ENCODE measurements around the gene SLC24A3. TPM values are rescaled to one million over a fixed set of nuclear protein-coding genes. Genes with fewer than 3 reads are reported as not detected.

The SLC24A3 gene
- total RNA-seq, 1 donor from 2014 or later = 0.21 TPM

DNA sequence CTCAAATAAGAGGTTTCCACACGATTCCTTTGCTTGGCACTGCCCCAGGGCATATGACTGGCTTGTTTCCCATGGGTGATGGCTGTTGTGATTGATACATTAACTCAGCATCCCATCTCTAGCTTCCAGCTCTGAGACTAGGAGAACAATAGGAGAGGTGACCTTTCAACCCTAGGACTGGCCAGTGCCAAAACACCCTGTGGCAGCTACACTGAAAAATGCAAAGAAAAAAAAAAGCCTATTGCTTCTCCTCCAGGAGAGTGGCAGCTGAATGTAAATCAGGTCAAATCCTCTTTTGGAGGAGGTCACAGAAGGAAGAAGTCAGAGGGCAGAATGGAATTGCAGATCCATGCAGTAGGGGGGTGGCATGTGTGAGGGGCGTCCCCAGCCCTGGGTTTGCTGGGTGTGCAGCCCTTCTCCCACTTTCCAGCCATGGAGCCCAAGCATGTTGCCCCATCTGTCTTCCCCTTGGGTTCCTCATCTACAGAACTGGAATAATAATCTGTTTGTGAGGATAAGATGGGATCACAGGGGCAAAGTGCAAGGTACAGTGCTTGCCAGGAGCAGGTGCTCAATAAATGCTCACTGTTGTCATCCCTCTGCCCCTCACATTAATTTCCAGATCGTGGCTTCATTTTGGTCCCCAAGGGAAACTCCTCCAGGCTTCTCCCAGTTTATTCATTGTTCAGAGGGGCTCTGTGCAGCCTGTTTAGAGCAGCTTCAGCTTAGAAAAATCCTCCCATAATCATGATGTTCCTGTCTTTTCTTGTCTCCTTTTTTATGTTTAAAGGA lies 300.6 kb downstream of the SLC24A3 start:
- peaks cover 6% of the 10 kb centered on the region for H3K9me3 Mint-ChIP-seq
- Histone ChIP-seq H2AFZ (replicated peaks) (no peak overlapping the region), H3K79me2 (ENCODE audit: low read depth) (no peaks in the 10 kb centered on the region), H3K36me3 (no peaks in the 10 kb centered on the region), H3K9ac (no peak overlapping the region), H3F3A (ENCODE audit: low read depth) (no peaks in the 10 kb centered on the region), H3K4me2 (peak overlapping the region; percentile 1), H3K27ac (no peak overlapping the region), H3K9me3 (ENCODE audit: low read depth) (no peaks in the 10 kb centered on the region), H3K4me3 (no peak overlapping the region), H3K27me3 (no peaks in the 10 kb centered on the region), H4K20me1 (ENCODE audit: low read depth) (no peaks in the 10 kb centered on the region), H3K4me1 (peaks cover 12% of the 10 kb centered on the region)
- H3K36me3 Mint-ChIP-seq = peaks cover 2% of the 10 kb centered on the region
- peak; percentile 53 for DNase-seq (ENCODE audit: low spot score)
- no peak overlapping the region for H3K4me3 Mint-ChIP-seq
- H3K27me3 Mint-ChIP-seq (ENCODE audit: insufficient read depth, low read depth) = peaks cover 12% of the 10 kb centered on the region
- H3K4me1 Mint-ChIP-seq = peaks cover 42% of the 10 kb centered on the region
- TF ChIP-seq EZH2phosphoT487 (IDR thresholded peaks at IDR 0.05) = no peak
- no peak for TF ChIP-seq CTCF (IDR thresholded peaks at IDR 0.05)
- no peak for TF ChIP-seq EZH2 (IDR thresholded peaks at IDR 0.05)
- H3K27ac Mint-ChIP-seq = peak overlapping the region; percentile 94

GRCh38 chr20:19515074-19515473 lies 302.6 kb downstream of the SLC24A3 start:
- peaks cover 12% of the 10 kb centered on the region for H3K27me3 Mint-ChIP-seq (ENCODE audit: insufficient read depth, low read depth)
- H3K36me3 Mint-ChIP-seq = peaks cover 2% of the 10 kb centered on the region
- Histone ChIP-seq H3K4me2 (no peak overlapping the region), H3K9me3 (ENCODE audit: low read depth) (no peaks in the 10 kb centered on the region), H3K27ac (no peak overlapping the region), H3K4me3 (no peak overlapping the region), H3K27me3 (no peaks in the 10 kb centered on the region), H4K20me1 (ENCODE audit: low read depth) (no peaks in the 10 kb centered on the region), H3K36me3 (no peaks in the 10 kb centered on the region), H3K9ac (no peak overlapping the region), H3K79me2 (ENCODE audit: low read depth) (no peaks in the 10 kb centered on the region), H2AFZ (replicated peaks) (no peak overlapping the region), H3K4me1 (peaks cover 12% of the 10 kb centered on the region), H3F3A (ENCODE audit: low read depth) (no peaks in the 10 kb centered on the region)
- H3K9me3 Mint-ChIP-seq = peaks cover 6% of the 10 kb centered on the region
- H3K4me1 Mint-ChIP-seq = peaks cover 29% of the 10 kb centered on the region
- no peak for DNase-seq (ENCODE audit: low spot score)
- H3K4me3 Mint-ChIP-seq = no peak overlapping the region
- no peak overlapping the region for H3K27ac Mint-ChIP-seq
- TF ChIP-seq EZH2 (IDR thresholded peaks at IDR 0.05) (no peak), CTCF (IDR thresholded peaks at IDR 0.05) (no peak), EZH2phosphoT487 (IDR thresholded peaks at IDR 0.05) (no peak)

DNA sequence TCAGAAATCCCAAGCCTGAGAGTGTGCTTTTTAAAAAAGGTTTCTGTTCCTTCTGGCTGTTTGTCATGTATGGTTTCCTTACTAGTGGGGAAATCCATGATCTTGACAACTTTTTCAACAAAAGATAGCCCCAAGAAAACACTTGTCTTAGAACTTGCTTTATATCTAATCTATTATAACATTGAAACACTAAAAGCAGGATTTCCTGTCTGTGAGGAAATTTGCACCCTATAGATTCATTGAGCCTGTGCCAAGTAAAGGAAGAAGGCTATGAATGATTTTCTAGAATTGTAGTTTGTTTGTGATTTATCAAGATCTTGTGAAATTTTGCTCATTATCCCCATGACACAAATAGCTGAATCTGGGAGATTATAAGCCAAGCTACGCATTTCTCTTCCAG lies 307.0 kb downstream of the SLC24A3 start:
- no peak for DNase-seq (ENCODE audit: low spot score)
- H2AFZ ChIP-seq (replicated peaks) = no peak overlapping the region
- no peaks in the 10 kb centered on the region for H3K79me2 ChIP-seq (ENCODE audit: low read depth)
- peaks cover 4% of the 10 kb centered on the region for H3K9me3 Mint-ChIP-seq
- no peaks in the 10 kb centered on the region for H3K9me3 ChIP-seq (ENCODE audit: low read depth)
- H3K9ac ChIP-seq = no peak overlapping the region
- H3K4me1 ChIP-seq = no peaks in the 10 kb centered on the region
- no peak overlapping the region for H3K27ac Mint-ChIP-seq
- H4K20me1 ChIP-seq (ENCODE audit: low read depth) = no peaks in the 10 kb centered on the region
- no peak overlapping the region for H3K4me3 ChIP-seq
- no peak overlapping the region for H3K4me3 Mint-ChIP-seq
- TF ChIP-seq EZH2 (IDR thresholded peaks at IDR 0.05) (no peak), EZH2phosphoT487 (IDR thresholded peaks at IDR 0.05) (no peak), CTCF (IDR thresholded peaks at IDR 0.05) (no peak)
- peaks cover 2% of the 10 kb centered on the region for H3K36me3 Mint-ChIP-seq
- peaks cover 5% of the 10 kb centered on the region for H3K27me3 Mint-ChIP-seq (ENCODE audit: insufficient read depth, low read depth)
- H3K27ac ChIP-seq = no peak overlapping the region
- H3K36me3 ChIP-seq = no peaks in the 10 kb centered on the region
- H3F3A ChIP-seq (ENCODE audit: low read depth) = no peaks in the 10 kb centered on the region
- H3K27me3 ChIP-seq = no peaks in the 10 kb centered on the region
- H3K4me1 Mint-ChIP-seq = no peaks in the 10 kb centered on the region
- no peak overlapping the region for H3K4me2 ChIP-seq
